ENCODE results near the gene C1QTNF9B.

DNA sequence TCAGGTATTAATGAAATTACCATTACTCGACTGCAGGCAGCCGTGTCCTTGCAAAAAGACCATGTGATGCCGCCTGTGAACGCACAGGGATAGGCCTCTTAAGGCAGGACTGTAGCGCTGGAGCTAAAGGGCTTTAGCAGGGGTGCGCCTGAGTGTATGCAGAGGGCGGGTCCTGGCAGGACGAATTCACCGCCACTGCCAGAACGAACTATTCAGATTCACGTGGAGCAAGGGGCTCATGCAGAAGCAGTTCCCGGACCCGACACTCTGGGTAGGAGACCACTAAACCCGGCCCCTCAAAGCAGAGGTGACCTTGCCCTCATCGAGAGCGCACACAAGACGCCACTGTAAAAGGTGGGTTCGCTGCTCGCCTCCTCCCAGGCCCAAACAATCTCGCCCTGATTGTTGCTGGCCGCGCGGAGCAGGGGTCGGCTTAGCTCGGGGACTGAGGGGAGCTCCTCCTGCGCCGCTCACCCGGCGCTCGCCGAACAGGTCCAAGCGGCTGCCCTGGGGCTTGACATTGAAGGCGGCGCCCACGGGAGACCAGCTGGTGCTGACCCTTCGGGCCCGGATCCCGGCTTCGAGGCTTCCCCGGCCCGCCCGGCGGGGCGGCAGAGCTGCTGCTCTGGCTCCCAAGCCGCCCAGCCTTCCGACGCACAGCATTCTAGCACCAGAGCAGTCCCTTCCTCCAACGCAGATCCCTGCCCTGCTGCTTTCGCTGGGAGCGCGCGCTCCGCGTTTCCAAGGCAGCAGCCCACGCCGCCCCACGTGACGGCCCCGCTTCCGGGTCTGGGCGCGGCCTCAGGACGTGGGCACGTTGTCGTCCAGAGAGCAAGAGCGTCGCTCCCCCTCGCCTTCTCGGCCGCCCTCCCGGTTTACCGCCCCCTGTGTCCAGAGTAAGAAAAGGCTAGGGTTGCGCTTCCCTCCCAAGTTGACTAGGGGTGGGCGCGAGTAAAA lies 8.4 kb downstream of the C1QTNF9B start, which contains the start of gene MIPEP:
- TF ChIP-seq POLR2A (IDR thresholded peaks at IDR 0.05), result peak in 1 of 2 donors; percentile 53
- peak; percentile 86 to 90 for TF ChIP-seq POLR2AphosphoS5 (IDR thresholded peaks at IDR 0.05; ENCODE audit: insufficient read depth in 1 of 2, low read depth in 1 of 2)

All from vagina (tissue), 2 donors.